Measurements from ENCODE around the gene IBTK.

DNA sequence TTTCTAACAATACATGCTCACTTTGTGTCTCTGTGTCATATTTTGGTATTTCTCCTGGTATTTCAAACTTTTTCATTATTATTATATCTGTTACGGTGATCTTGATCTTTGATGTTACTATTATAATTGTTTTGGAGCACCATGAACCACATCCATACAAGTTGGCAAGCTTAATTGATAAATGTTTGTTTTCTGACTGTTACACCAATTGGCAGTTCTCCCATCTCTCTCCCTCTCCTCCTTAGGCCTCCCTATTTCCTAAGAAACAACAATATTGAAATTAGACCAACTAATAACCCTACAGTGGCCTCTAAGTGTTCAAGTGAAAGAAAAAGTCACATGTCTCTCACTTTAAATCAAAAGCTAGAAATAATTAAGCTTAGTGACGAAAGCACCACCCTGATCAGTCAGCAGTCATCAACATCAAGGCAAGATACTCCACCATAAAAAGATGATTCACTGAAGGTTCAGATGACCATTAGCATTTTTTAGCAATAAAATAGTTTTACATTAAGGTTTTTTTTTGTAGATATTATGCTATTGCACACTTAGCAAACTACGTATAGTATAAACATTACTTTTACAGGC is 61.5 kb downstream of the IBTK start:
- TF ChIP-seq, protein P1, sequence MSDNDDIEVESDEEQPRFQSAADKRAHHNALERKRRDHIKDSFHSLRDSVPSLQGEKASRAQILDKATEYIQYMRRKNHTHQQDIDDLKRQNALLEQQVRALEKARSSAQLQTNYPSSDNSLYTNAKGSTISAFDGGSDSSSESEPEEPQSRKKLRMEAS (CRISPR knock-in tag; IDR thresholded peaks at IDR 0.05): no peak
- TF ChIP-seq CREB1 (CRISPR knock-in tag; IDR thresholded peaks at IDR 0.05) (no peak), HMGA2 (CRISPR knock-in tag; IDR thresholded peaks at IDR 0.05) (no peak), ZNF423 (CRISPR knock-in tag; IDR thresholded peaks at IDR 0.05) (no peak), CBFB (CRISPR knock-in tag; IDR thresholded peaks at IDR 0.05; ENCODE audit: low read depth) (no peak), NR3C1 (CRISPR knock-in tag; conservative IDR thresholded peaks at IDR 0.05; ENCODE audit: low read depth) (no peak)
- TF ChIP-seq, protein P2, sequence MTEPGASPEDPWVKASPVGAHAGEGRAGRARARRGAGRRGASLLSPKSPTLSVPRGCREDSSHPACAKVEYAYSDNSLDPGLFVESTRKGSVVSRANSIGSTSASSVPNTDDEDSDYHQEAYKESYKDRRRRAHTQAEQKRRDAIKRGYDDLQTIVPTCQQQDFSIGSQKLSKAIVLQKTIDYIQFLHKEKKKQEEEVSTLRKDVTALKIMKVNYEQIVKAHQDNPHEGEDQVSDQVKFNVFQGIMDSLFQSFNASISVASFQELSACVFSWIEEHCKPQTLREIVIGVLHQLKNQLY (CRISPR knock-in tag; IDR thresholded peaks at IDR 0.05): no peak

Data from WTC11 (cell line).